K562 (cell line): ENCODE measurements around the gene IFT172. TPM values are rescaled to one million over a fixed set of nuclear protein-coding genes. Genes with fewer than 3 reads are reported as not detected.

Source experiments
- ATAC-seq: fragments of 200-7000 bp; cut with Tn5 transposase; 3 replicates; pipeline ENCODE4 v1.9.1; 2020; ENCODE audit warnings: moderate library complexity
- BruUV-seq: library from RNA; stranded (reverse); fragments of 400-500 nt; replicated peaks from 2 replicates; lab custom pipeline; 2021; lab: Mats Ljungman, UMichigan
- CTCF ChIA-PET: fragments of 300-600 bp; formaldehyde crosslinking; extraction: SDS; loops from one replicate; lab custom pipeline; 2021; ENCODE audit warnings: low intra/inter-chr PET ratio; lab: Yijun Ruan, JAX
- POLR2A ChIA-PET: fragments of 300-600, 350-650 bp; sonication (Branson Sonifier 250); formaldehyde crosslinking; extraction: SDS; loops from one replicate; lab custom pipeline; 2021; ENCODE audit warnings: antibody characterized with exemption, inconsistent platforms; lab: Yijun Ruan, JAX
- DNase-seq, 4 experiments: peaks; one replicate each; pipeline versions ENCODE4 v3.0.0 to v3.0.0-alpha.2; 2011 to 2018; ENCODE audit warnings: low spot score in 3 of 4, mixed read lengths in 3 of 4; ENCODE audit errors: extremely low read depth in 1 of 4
- FAIRE-seq: peaks from 2 replicates; lab custom pipeline; 2011; peaks lifted over from hg19 to GRCh38; lab: Jason Lieb, UNC
- H2AFZ ChIP-seq: 2 replicates; pipeline ENCODE4 v1.6.0; 2011; ENCODE audit warnings: low read depth, low read length, control low read depth, inconsistent platforms
- H3K27ac ChIP-seq: fragments of 200-600 bp; 3 replicates; pipeline ENCODE4 v1.8.0; 2011; ENCODE audit warnings: low read depth, mild to moderate bottlenecking, control low read depth, inconsistent platforms, low read length, moderate library complexity, mixed read lengths; ENCODE audit errors: extremely low read depth
- H3K27me3 ChIP-seq, 2 experiments: fragments of 300-600 bp in 1 of 2; 2 replicates in 1 of 2; 3 replicates in 1 of 2; pipeline versions ENCODE4 v1.6.0 to v1.8.0; 2011; ENCODE audit warnings: inconsistent platforms in 2 of 2, low read length in 2 of 2, mild to moderate bottlenecking in 1 of 2, mixed read lengths in 1 of 2, moderate library complexity in 1 of 2; ENCODE audit not compliant: control insufficient read depth in 2 of 2, insufficient read depth in 2 of 2
- H3K36me3 ChIP-seq: fragments of 300-600 bp; 3 replicates; pipeline ENCODE4 v1.8.0; 2011; ENCODE audit warnings: mild to moderate bottlenecking, low read length, inconsistent platforms; ENCODE audit not compliant: control insufficient read depth, insufficient read depth
- H3K4me1 ChIP-seq, 2 experiments: fragments of 200-600 bp in 1 of 2; replicated peaks in 1 of 2; 2 replicates in 1 of 2; 3 replicates in 1 of 2; pipeline versions ENCODE4 v1.5.1 to v1.8.0; 2011; ENCODE audit warnings: inconsistent platforms in 2 of 2, low read length in 2 of 2, mild to moderate bottlenecking in 1 of 2, mixed read lengths in 1 of 2, moderate library complexity in 1 of 2; ENCODE audit not compliant: control insufficient read depth in 2 of 2, insufficient read depth in 2 of 2
- H3K4me2 ChIP-seq: 2 replicates; pipeline ENCODE4 v1.6.1; 2011; ENCODE audit warnings: low read length, control low read depth, inconsistent platforms, mixed read lengths; ENCODE audit not compliant: insufficient read depth
- H3K4me3 ChIP-seq: fragments of 200-600 bp; sonication (generic), shearing (Covaris generic); 2 replicates; pipeline ENCODE4 v1.5.1; 2016; ENCODE audit warnings: control low read depth, inconsistent platforms
- H3K79me2 ChIP-seq: fragments of 200-600 bp; 3 replicates; pipeline ENCODE4 v1.8.0; 2011; ENCODE audit warnings: low read length, inconsistent platforms; ENCODE audit not compliant: control insufficient read depth, insufficient read depth
- H3K9ac ChIP-seq, 2 experiments: 2 replicates each; pipeline versions ENCODE4 v1.6.0 to v1.6.1; 2011; ENCODE audit warnings: low read depth in 2 of 2, low read length in 2 of 2, control low read depth in 1 of 2, inconsistent platforms in 1 of 2, mild to moderate bottlenecking in 1 of 2, mixed read lengths in 1 of 2; ENCODE audit not compliant: insufficient read depth in 1 of 2
- H3K9me1 ChIP-seq: one replicate; pipeline ENCODE4 v1.6.0; 2011; ENCODE audit warnings: inconsistent platforms, mild to moderate bottlenecking, low read length, moderate library complexity; ENCODE audit not compliant: control insufficient read depth, insufficient read depth
- H3K9me3 ChIP-seq: replicated peaks from 2 replicates; pipeline ENCODE4 v1.5.1; 2011; ENCODE audit warnings: low read depth, low read length, inconsistent platforms; ENCODE audit not compliant: control insufficient read depth, insufficient read depth
- H4K20me1 ChIP-seq: replicated peaks from 2 replicates; pipeline ENCODE4 v1.6.1; 2011; ENCODE audit warnings: low read length, inconsistent platforms, mixed read lengths; ENCODE audit not compliant: control insufficient read depth, insufficient read depth
- CCNT2 ChIP-seq: IDR thresholded peaks from 2 replicates; pipeline ENCODE4 v1.6.1; 2011; ENCODE audit warnings: borderline replicate concordance, low read depth, mild to moderate bottlenecking, moderate library complexity, mixed read lengths, low read length; ENCODE audit not compliant: insufficient read length; ENCODE audit errors: extremely low read depth
- CREM ChIP-seq: IDR thresholded peaks from 2 replicates; pipeline ENCODE4 v1.6.1; 2014; ENCODE audit warnings: antibody characterized with exemption, low read depth
- CTBP1 ChIP-seq: fragments of 450-650 bp; IDR thresholded peaks from 2 replicates; pipeline ENCODE4 v1.6.1; 2016; ENCODE audit warnings: borderline replicate concordance
- E2F8 ChIP-seq: fragments of 450-650 bp; IDR thresholded peaks from 2 replicates; pipeline ENCODE4 v1.7.1; 2018; ENCODE audit warnings: mild to moderate bottlenecking, low read depth; ENCODE audit not compliant: partially characterized antibody
- GABPA ChIP-seq: fragments of 200-800 bp; sonication (Bioruptor generic); conservative IDR thresholded peaks from 2 replicates; pipeline ENCODE4 v1.6.1; 2016; ENCODE audit warnings: low read depth, missing genetic modification characterization, missing compliant biosample characterization
- HCFC1 ChIP-seq: IDR thresholded peaks from 2 replicates; pipeline ENCODE4 v1.6.1; 2012; ENCODE audit warnings: low read depth, low read length, improper control_type of control experiment
- MBD2 ChIP-seq: sonication (generic); IDR thresholded peaks from 2 replicates; pipeline ENCODE4 v1.6.1; 2016; ENCODE audit warnings: low read depth, borderline replicate concordance
- NR3C1 ChIP-seq: sonication (generic); formaldehyde crosslinking; IDR thresholded peaks from 2 replicates; pipeline ENCODE4 v1.8.1; 2022; ENCODE audit warnings: missing genetic modification reagents
- RB1 ChIP-seq: fragments of 450-650 bp; IDR thresholded peaks from 2 replicates; pipeline ENCODE4 v1.6.1; 2017; ENCODE audit warnings: low read depth, mild to moderate bottlenecking
- RNF2 ChIP-seq: sonication (generic); IDR thresholded peaks from 2 replicates; pipeline ENCODE4 v1.6.1; 2016
- SOX6 ChIP-seq: fragments of 450-650 bp; IDR thresholded peaks from 2 replicates; pipeline ENCODE4 v1.6.1; 2014; ENCODE audit warnings: mild to moderate bottlenecking
- SP1 ChIP-seq: sonication (generic); formaldehyde crosslinking; IDR thresholded peaks from 2 replicates; pipeline ENCODE4 v1.8.1; 2022; ENCODE audit warnings: mild to moderate bottlenecking, missing genetic modification reagents
- TAF7 ChIP-seq: fragments of 450-650 bp; IDR thresholded peaks from 2 replicates; pipeline ENCODE4 v1.6.1; 2016; ENCODE audit warnings: missing genetic modification characterization, missing compliant biosample characterization
- TCF7 ChIP-seq: sonication (generic); IDR thresholded peaks from 2 replicates; pipeline ENCODE4 v1.6.1; 2016; ENCODE audit warnings: antibody characterized with exemption, borderline replicate concordance
- ZBTB7A ChIP-seq: IDR thresholded peaks from 2 replicates; pipeline ENCODE4 v1.6.1; 2011; ENCODE audit warnings: low read depth, mild to moderate bottlenecking, low read length, moderate library complexity, borderline replicate concordance; ENCODE audit not compliant: control insufficient read depth
- WGBS: fragments of 100-300 bp; shearing (Covaris generic); methylation state at CpG from one replicate; pipeline ENCODE4 v1.1.6; 2016; ENCODE audit warnings: low coverage, mixed read lengths; ENCODE audit not compliant: insufficient coverage; ENCODE audit errors: missing lambda C conversion rate; 5-methylcytosine and 5-hydroxymethylcytosine counted together
- in situ Hi-C: fragments of 300-500 bp; cut with MboI; formaldehyde crosslinking; loops from 4 replicates; pipeline ENCODE4 v1.15.0; 2018; ENCODE audit warnings: inconsistent platforms, mixed read lengths
- intact Hi-C: fragments of 100-400 bp; cut with micrococcal nuclease; formaldehyde crosslinking; loops from 2 replicates; pipeline ENCODE4 v1.14.2; 2022
- polyA plus RNA-seq, 8 experiments: library from polyadenylated mRNA; depleted of rRNA in 4 of 8; stranded (reverse) in 5 of 8; unstranded in 3 of 8; fragments of >200 nt; fragmentation: Nextera tagmentation in 2 of 8; fragmentation: Illumina TruSeq in 1 of 8; extraction: Ambion mirVana in 2 of 8; extraction: Trizol in 1 of 8; gene quantifications; 2 replicates each; pipeline versions ENCODE4 v1.2.1 to v1.2.3, GENCODE V29; 2011 to 2014; ENCODE audit warnings: inconsistent platforms in 1 of 8, missing spikeins in 1 of 8
- total RNA-seq, 7 experiments: library from RNA; depleted of rRNA in 6 of 7; stranded (reverse); fragments of >200 nt in 6 of 7; fragmentation: Illumina TruSeq in 2 of 7; extraction: Trizol in 2 of 7; gene quantifications; 2 replicates each; pipeline versions ENCODE4 v1.2.1 to v1.2.3, GENCODE V29; 2011 to 2021; ENCODE audit warnings: low replicate concordance in 1 of 7
- TF ChIP-seq, protein P1 (sequence below): sonication (generic); formaldehyde crosslinking; IDR thresholded peaks from 2 replicates; pipeline ENCODE4 v1.8.0; 2022; ENCODE audit warnings: missing genetic modification reagents, mild to moderate bottlenecking, moderate library complexity, borderline replicate concordance

IFT172 gene
- total and polyA plus RNA-seq, 9 of the 15 experiments (the other 6 are each of a cell fraction or from before 2014, with no cell fraction given): 5.6 to 19.1 (median 13.5) TPM

DNA sequence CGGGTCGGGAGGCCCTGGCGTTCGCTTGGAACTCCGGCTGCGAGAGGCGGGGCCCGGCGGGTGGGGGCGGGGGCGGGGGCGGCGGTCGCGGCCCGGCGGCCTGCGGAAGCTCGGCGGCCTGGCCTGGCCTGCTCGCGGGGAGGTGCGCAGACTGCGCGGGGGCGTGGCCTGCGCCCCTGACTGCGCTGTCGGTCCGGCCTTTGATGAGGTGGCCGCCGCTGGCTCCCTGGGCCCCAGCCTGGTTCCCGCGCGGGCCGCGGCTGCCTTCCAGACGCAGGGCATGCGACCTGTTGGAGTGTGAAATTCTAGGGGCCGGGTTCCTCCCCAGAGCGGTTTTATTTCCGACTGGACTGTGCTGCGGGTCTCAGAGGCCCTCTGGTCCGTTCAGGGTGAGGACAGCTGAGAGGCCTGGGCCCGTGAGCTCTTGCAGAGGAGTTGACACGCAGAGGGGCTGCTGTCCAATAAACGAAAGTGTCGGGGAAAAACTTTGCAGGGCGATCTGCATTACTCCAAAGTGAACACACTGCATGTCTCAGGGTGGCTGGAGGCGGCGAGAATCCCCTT is 60.5 kb downstream of the IFT172 start (continued):
- peak; percentile 62 for TF ChIP-seq E2F8
- peak; percentile 94 for TF ChIP-seq TCF7
- 0 out of 2 replicates have a peak, but pooled peaks have one; percentile 36 for TF ChIP-seq RNF2
- TF ChIP-seq RB1: peak; percentile 76; the same call in 1 of the 2 replicates

DNA sequence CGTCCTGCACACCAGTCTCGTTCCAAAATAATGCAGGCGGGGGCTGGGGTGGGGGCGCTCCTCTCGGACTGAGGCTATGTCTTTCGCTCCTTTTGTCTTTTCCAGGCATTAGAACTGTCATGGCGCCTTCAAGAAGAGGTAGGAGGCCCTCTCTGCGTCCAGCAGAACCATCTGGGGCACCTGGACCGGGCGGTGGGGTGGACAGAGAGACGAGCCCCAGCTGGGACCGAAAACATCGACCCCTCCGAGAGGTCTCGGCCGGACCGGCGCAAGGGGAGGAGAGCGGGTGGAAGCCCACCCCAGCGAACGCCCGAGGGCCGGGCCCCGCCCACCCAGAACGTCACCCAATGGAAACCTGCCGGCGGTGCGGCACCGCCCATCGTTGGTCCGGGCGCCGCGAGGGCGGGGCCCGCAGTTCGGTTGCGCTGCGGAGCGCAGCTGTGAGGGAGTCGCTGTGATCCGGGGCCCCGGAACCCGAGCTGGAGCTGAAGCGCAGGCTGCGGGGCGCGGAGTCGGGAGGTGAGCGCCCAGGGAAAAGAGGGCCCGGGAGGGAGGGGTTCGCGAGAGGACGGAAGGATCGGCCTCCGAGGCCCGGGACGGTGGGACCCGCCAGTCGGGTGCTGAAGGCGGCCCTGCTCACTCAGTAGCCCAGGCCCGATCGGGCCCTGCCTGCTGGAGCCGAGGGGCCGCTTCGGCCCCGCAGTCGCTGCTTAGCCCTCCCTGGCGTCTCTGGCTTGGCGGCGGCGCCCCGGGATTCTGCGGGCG is 61.1 kb downstream of the IFT172 start, which contains the start of gene NRBP1:
TSS of gene NRBP1 (plus strand) at position 419 of the 765 bp plus-strand sequence. CDS start 4,643 bp downstream, outside the sequence.
- ATAC-seq (peak; percentile 94), DNase-seq (peak; percentile 93 to 98 (median 95)), FAIRE-seq (peak; percentile 86)
- H3K4me3 ChIP-seq: peak within 1 kb of the TSS; percentile 96
- under 1% methylated on average over 32 of the region's 75 CpGs for WGBS
- no peaks in the 10 kb centered on the region for H3K9me1 ChIP-seq
- intact Hi-C loops: loop anchor here (5.0 kb wide), 2 partner anchors 59 to 154 kb away; partner anchors contain the start of genes IFT172 and ZNF512
- BruUV-seq: no TSS peak
- in situ Hi-C loops: no loop called here
- POLR2A ChIA-PET: interaction anchor here (0.6 to 5.5 kb wide), 13 partner anchors 11 to 635 kb away, joined by 3 to 58 read pairs (median 3); partner anchors contain the start of genes EIF2B4 and PPM1G
- peak within 1 kb of the TSS; percentile 76 for H3K4me2 ChIP-seq
- H3K9ac ChIP-seq: peak within 1 kb of the TSS; percentile 90 to 97
- H3K9me3 ChIP-seq: no peaks in the 10 kb centered on the region
- peaks cover 17% of the 10 kb centered on the region for H3K36me3 ChIP-seq
- H3K27ac ChIP-seq: peak within 1 kb of the TSS; percentile 91
- CTCF ChIA-PET: interaction anchor here (0.6 to 1.1 kb wide), 3 partner anchors 20 to 25 kb away, joined by 3 to 4 read pairs (median 3); no protein-coding TSS in a partner anchor
- peaks cover 40% of the 10 kb centered on the region for H3K79me2 ChIP-seq
- H3K4me1 ChIP-seq: peaks cover 18% of the 10 kb centered on the region in 2 experiments; a peak in 4 of 5 replicates
- peak within 1 kb of the TSS; percentile 97 for H2AFZ ChIP-seq
- H4K20me1 ChIP-seq: no peaks in the 10 kb centered on the region
- H3K27me3 ChIP-seq: no peaks in the 10 kb centered on the region
- TF ChIP-seq GABPA (tag): peak; percentile 76
- peak; percentile 75 for TF ChIP-seq SP1 (CRISPR knock-in tag)
- TF ChIP-seq CREM: peak; percentile 38; the same call in 1 of the 2 replicates
- peak; percentile 88 for TF ChIP-seq CCNT2
- 0 out of 2 replicates have a peak, but pooled peaks have one; percentile 60 for TF ChIP-seq NR3C1 (CRISPR knock-in tag)
- TF ChIP-seq, protein P1, sequence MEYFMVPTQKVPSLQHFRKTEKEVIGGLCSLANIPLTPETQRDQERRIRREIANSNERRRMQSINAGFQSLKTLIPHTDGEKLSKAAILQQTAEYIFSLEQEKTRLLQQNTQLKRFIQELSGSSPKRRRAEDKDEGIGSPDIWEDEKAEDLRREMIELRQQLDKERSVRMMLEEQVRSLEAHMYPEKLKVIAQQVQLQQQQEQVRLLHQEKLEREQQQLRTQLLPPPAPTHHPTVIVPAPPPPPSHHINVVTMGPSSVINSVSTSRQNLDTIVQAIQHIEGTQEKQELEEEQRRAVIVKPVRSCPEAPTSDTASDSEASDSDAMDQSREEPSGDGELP (CRISPR knock-in tag): peak; percentile 97
- TF ChIP-seq SOX6: 0 out of 2 replicates have a peak, but pooled peaks have one; percentile 24
- TF ChIP-seq ZBTB7A: peak; percentile 90
- peak; percentile 34 for TF ChIP-seq TAF7 (tag)
- TF ChIP-seq HCFC1: peak; percentile 39
- TF ChIP-seq CTBP1: peak; percentile 85
- peak; percentile 73; the same call in 1 of the 2 replicates for TF ChIP-seq MBD2
